Measurements from ENCODE around the gene EMC8.

Gene EMC8

GRCh38 chr16:85828166-85828565, 28.8 kb upstream of the EMC8 start:
- Histone ChIP-seq H3K27ac (no peak overlapping the region), H3K4me3 (no peak overlapping the region)
- TF ChIP-seq, protein P1, sequence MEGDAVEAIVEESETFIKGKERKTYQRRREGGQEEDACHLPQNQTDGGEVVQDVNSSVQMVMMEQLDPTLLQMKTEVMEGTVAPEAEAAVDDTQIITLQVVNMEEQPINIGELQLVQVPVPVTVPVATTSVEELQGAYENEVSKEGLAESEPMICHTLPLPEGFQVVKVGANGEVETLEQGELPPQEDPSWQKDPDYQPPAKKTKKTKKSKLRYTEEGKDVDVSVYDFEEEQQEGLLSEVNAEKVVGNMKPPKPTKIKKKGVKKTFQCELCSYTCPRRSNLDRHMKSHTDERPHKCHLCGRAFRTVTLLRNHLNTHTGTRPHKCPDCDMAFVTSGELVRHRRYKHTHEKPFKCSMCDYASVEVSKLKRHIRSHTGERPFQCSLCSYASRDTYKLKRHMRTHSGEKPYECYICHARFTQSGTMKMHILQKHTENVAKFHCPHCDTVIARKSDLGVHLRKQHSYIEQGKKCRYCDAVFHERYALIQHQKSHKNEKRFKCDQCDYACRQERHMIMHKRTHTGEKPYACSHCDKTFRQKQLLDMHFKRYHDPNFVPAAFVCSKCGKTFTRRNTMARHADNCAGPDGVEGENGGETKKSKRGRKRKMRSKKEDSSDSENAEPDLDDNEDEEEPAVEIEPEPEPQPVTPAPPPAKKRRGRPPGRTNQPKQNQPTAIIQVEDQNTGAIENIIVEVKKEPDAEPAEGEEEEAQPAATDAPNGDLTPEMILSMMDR (IDR thresholded peaks at IDR 0.05) = no peak
- DNase-seq (ENCODE audit: low spot score) = no peak

- Histone ChIP-seq H3K4me3 (no peak overlapping the region), H3K27ac (no peak overlapping the region)
- TF ChIP-seq, protein P1 (IDR thresholded peaks at IDR 0.05) = no peak
- DNase-seq (ENCODE audit: low spot score) = no peak
Measured at GRCh38 chr16:85826686-85827247, 27.4 kb upstream of the EMC8 start.

- TF ChIP-seq, protein P1 (IDR thresholded peaks at IDR 0.05) = no peak
- no peak for DNase-seq (ENCODE audit: low spot score)
- Histone ChIP-seq H3K4me3 (no peak overlapping the region), H3K27ac (no peak overlapping the region)
Measured at GRCh38 chr16:85825326-85825725, 26.0 kb upstream of the EMC8 start.

DNA sequence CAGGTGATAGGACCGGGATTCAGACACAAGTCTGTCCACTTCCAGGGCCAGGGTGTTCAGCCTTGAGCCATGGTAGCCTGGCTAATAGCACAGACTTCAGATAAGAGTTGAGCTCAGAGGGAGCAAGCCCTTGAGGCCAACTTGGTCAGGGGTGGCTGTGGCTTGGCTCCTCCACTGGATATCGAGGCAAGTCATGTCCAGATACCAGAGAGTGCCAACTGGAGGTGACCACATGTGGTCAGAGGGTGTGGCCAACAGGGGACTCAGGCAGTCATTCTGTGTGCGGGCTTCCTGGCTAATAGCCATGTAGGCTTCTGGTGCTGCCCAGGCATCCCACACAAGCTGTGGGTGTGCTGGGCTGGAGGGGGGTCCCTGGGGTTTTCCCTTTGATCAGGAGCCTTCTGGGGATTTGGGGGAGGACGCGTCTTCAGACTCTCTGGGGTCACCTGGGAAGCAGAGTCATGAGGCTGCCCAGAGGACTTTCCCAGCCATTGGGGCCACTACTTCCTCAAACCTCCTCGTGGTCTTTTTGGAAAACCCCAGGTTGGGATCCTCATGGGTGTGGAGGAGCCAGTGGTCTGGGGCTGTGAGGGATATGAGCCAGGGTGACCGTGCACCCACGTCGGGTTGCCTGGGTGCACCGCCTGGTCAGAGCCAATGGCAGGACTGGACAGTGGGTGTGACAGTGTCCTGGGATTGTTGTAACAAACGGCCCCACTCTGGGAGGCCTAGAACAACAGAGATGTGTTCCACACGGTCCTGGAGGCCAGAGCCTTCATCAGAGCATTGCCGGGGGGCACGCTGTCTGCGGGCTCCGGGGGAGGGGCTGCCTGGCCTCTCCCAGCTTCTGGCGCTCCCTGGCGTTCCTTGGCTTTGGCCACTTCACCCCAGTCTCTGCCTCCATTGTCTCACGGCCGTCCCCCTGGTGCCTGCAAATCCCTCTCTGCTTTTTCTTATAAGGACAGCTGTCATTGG, 25.1 kb upstream of the EMC8 start:
- DNase-seq (ENCODE audit: low spot score) = no peak
- H3K4me3 ChIP-seq = no peak overlapping the region

GRCh38 chr16:85823328-85823920, 24.1 kb upstream of the EMC8 start:
- DNase-seq (ENCODE audit: low spot score) = no peak
- TF ChIP-seq, protein P1 (IDR thresholded peaks at IDR 0.05) = no peak
- H3K27ac ChIP-seq = no peak overlapping the region

More for the DNA sequence above, 25.1 kb upstream of the EMC8 start:
- no peak overlapping the region for H3K27ac ChIP-seq
- TF ChIP-seq, protein P1 (IDR thresholded peaks at IDR 0.05) = no peak

GRCh38 chr16:85822145-85822544, 22.8 kb upstream of the EMC8 start:
- Histone ChIP-seq H3K27ac (no peak overlapping the region), H3K4me3 (no peak overlapping the region)
- DNase-seq (ENCODE audit: low spot score) = no peak
- TF ChIP-seq, protein P1 (IDR thresholded peaks at IDR 0.05) = no peak

More at GRCh38 chr16:85823328-85823920, 24.1 kb upstream of the EMC8 start:
- H3K4me3 ChIP-seq = no peak overlapping the region

All from coronary artery (tissue), 2 donors.